ENCODE measurements around the gene CAMTA1.

CAMTA1 gene

GRCh38 chr1:7752512-7753417 is 967.5 kb downstream of the CAMTA1 start:
- DNase-seq: peak; percentile 58

GRCh38 chr1:7753641-7754040 is 968.4 kb downstream of the CAMTA1 start:
- DNase-seq: no peak

GRCh38 chr1:7754234-7754633 is 969.0 kb downstream of the CAMTA1 start:
- DNase-seq: no peak

- DNase-seq: no peak
Observed at GRCh38 chr1:7755448-7755847, 970.2 kb downstream of the CAMTA1 start.

GRCh38 chr1:7760245-7760644 is 975.0 kb downstream of the CAMTA1 start:
- no peak for DNase-seq

GRCh38 chr1:7761103-7761502 is 975.8 kb downstream of the CAMTA1 start:
- no peak for DNase-seq

- no peak for DNase-seq
Observed at GRCh38 chr1:7767176-7767575, 981.9 kb downstream of the CAMTA1 start.

- no peak for DNase-seq
Observed at GRCh38 chr1:7768583-7768982, 983.3 kb downstream of the CAMTA1 start.

- no peak for DNase-seq
Observed at GRCh38 chr1:7769673-7770412, 984.6 kb downstream of the CAMTA1 start.

- no peak for DNase-seq
Observed at GRCh38 chr1:7770669-7770996, 985.4 kb downstream of the CAMTA1 start.

- peak; percentile 64 for DNase-seq
Observed at GRCh38 chr1:7770997-7771822, 986.0 kb downstream of the CAMTA1 start, which contains the start of gene VAMP3. Gene VAMP3 (plus strand): TSS chr1:7771296. CDS start chr1:7771384, 88 bp downstream.

GRCh38 chr1:7771823-7772299 is 986.6 kb downstream of the CAMTA1 start:
- no peak for DNase-seq

- DNase-seq: no peak
Observed at GRCh38 chr1:7777591-7777990, 992.3 kb downstream of the CAMTA1 start.

GRCh38 chr1:7778133-7778628 is 992.9 kb downstream of the CAMTA1 start:
- no peak for DNase-seq

GRCh38 chr1:7780976-7781375 is 995.7 kb downstream of the CAMTA1 start:
- no peak for DNase-seq

GRCh38 chr1:7781501-7781900 is 996.2 kb downstream of the CAMTA1 start:
- DNase-seq: no peak

- DNase-seq: no peak
Observed at GRCh38 chr1:7781923-7782495, 996.8 kb downstream of the CAMTA1 start.

- peak; percentile 54 for DNase-seq
Observed at GRCh38 chr1:7783178-7783711, 998.0 kb downstream of the CAMTA1 start.

- DNase-seq: peak; percentile 94
Observed at GRCh38 chr1:7783826-7784491, 998.7 kb downstream of the CAMTA1 start, which contains the start of gene PER3. Gene PER3 (plus strand): TSS chr1:7784291. CDS start chr1:7784878, 587 bp downstream.

- DNase-seq: no peak
Observed at GRCh38 chr1:7784492-7785071, 999.3 kb downstream of the CAMTA1 start.

GRCh38 chr1:7785108-7785507 is 999.9 kb downstream of the CAMTA1 start:
- DNase-seq: no peak

Data from NCI-H1436 (cell line).